ENCODE measurements around the gene NFATC2. TPM values are rescaled to one million over a fixed set of nuclear protein-coding genes. Genes with fewer than 3 reads are reported as not detected.

NFATC2 gene
- total RNA-seq, 2 experiments from 2014 or later: 35.8 to 36.5 TPM

- no peak for DNase-seq
- intact Hi-C loops (cut with micrococcal nuclease): no loop called here
- Mint-ChIP-seq H3K4me3 (no peak overlapping the region), H3K4me1 (ENCODE audit: low read depth) (peaks cover 40% of the 10 kb centered on the region), H3K27me3 (no peaks in the 10 kb centered on the region), H3K36me3 (peaks cover 12% of the 10 kb centered on the region), H3K27ac (no peak overlapping the region), H3K9me3 (no peaks in the 10 kb centered on the region)
- POLR2A ChIA-PET: no interaction called here
- CTCF ChIA-PET: interaction anchor here (0.5 to 1.0 kb wide), 2 partner anchors 11 to 242 kb away, joined by 3 read pairs; no protein-coding TSS in a partner anchor
Measured at GRCh38 chr20:51382111-51382985, 160.2 kb downstream of the NFATC2 start.

- intact Hi-C loops (cut with micrococcal nuclease): no loop called here
- H3K9me3 Mint-ChIP-seq: no peaks in the 10 kb centered on the region
- H3K4me3 Mint-ChIP-seq: no peak overlapping the region
- POLR2A ChIA-PET: no interaction called here
- no peaks in the 10 kb centered on the region for H3K27me3 Mint-ChIP-seq
- CTCF ChIA-PET: no interaction called here
- H3K36me3 Mint-ChIP-seq: peaks cover 9% of the 10 kb centered on the region
- peaks cover 32% of the 10 kb centered on the region for H3K4me1 Mint-ChIP-seq (ENCODE audit: low read depth)
- H3K27ac Mint-ChIP-seq: no peak overlapping the region
- DNase-seq: no peak
Measured at GRCh38 chr20:51381557-51381956, 161.0 kb downstream of the NFATC2 start.

GRCh38 chr20:51380401-51381385 lies 161.8 kb downstream of the NFATC2 start:
- peaks cover 23% of the 10 kb centered on the region for H3K4me1 Mint-ChIP-seq (ENCODE audit: low read depth)
- no peak overlapping the region for H3K4me3 Mint-ChIP-seq
- peaks cover 6% of the 10 kb centered on the region for H3K36me3 Mint-ChIP-seq
- no peak for DNase-seq
- H3K27ac Mint-ChIP-seq: no peak overlapping the region
- POLR2A ChIA-PET: no interaction called here
- CTCF ChIA-PET: interaction anchor here (1.3 to 1.4 kb wide), 3 partner anchors 8 to 243 kb away, joined by 3 to 4 read pairs (median 3); no protein-coding TSS in a partner anchor
- no peaks in the 10 kb centered on the region for H3K9me3 Mint-ChIP-seq
- H3K27me3 Mint-ChIP-seq: no peaks in the 10 kb centered on the region
- intact Hi-C loops (cut with micrococcal nuclease): no loop called here

GRCh38 chr20:51379601-51380341 lies 162.7 kb downstream of the NFATC2 start:
- Mint-ChIP-seq H3K36me3 (peaks cover 6% of the 10 kb centered on the region), H3K4me3 (no peak overlapping the region), H3K27ac (no peak overlapping the region), H3K4me1 (ENCODE audit: low read depth) (peaks cover 14% of the 10 kb centered on the region), H3K9me3 (no peaks in the 10 kb centered on the region), H3K27me3 (no peaks in the 10 kb centered on the region)
- no peak for DNase-seq
- POLR2A ChIA-PET: no interaction called here
- CTCF ChIA-PET: interaction anchor here (1.1 to 1.4 kb wide), 4 partner anchors 7 to 244 kb away, joined by 3 to 4 read pairs (median 3); no protein-coding TSS in a partner anchor
- intact Hi-C loops (cut with micrococcal nuclease): no loop called here

- Mint-ChIP-seq H3K9me3 (no peaks in the 10 kb centered on the region), H3K4me1 (ENCODE audit: low read depth) (peaks cover 2% of the 10 kb centered on the region), H3K27me3 (no peaks in the 10 kb centered on the region), H3K27ac (no peak overlapping the region), H3K4me3 (no peak overlapping the region), H3K36me3 (peaks cover 5% of the 10 kb centered on the region)
- CTCF ChIA-PET: interaction anchor here (0.8 to 1.5 kb wide), 6 partner anchors 11 to 246 kb away, joined by 3 to 11 read pairs (median 4); no protein-coding TSS in a partner anchor
- POLR2A ChIA-PET: no interaction called here
- DNase-seq: peak; percentile 56
- intact Hi-C loops (cut with micrococcal nuclease): no loop called here
Measured at GRCh38 chr20:51378171-51378928, 164.2 kb downstream of the NFATC2 start.

GRCh38 chr20:51377132-51377531 lies 165.4 kb downstream of the NFATC2 start:
- no peak overlapping the region for H3K27ac Mint-ChIP-seq
- H3K9me3 Mint-ChIP-seq: no peaks in the 10 kb centered on the region
- H3K27me3 Mint-ChIP-seq: no peaks in the 10 kb centered on the region
- peaks cover 4% of the 10 kb centered on the region for H3K4me1 Mint-ChIP-seq (ENCODE audit: low read depth)
- intact Hi-C loops (cut with micrococcal nuclease): no loop called here
- H3K36me3 Mint-ChIP-seq: peaks cover 5% of the 10 kb centered on the region
- ChIA-PET CTCF (no interaction called here), POLR2A (no interaction called here)
- no peak overlapping the region for H3K4me3 Mint-ChIP-seq
- DNase-seq: no peak

GRCh38 chr20:51376111-51376510 lies 166.4 kb downstream of the NFATC2 start:
- H3K4me3 Mint-ChIP-seq: no peak overlapping the region
- CTCF ChIA-PET: interaction anchor here (5.5 kb wide), 1 partner anchor 220 kb away, joined by 49 read pairs; no protein-coding TSS in a partner anchor
- H3K27ac Mint-ChIP-seq: no peak overlapping the region
- H3K36me3 Mint-ChIP-seq: peaks cover 4% of the 10 kb centered on the region
- H3K4me1 Mint-ChIP-seq (ENCODE audit: low read depth): peaks cover 4% of the 10 kb centered on the region
- DNase-seq: no peak
- H3K9me3 Mint-ChIP-seq: no peaks in the 10 kb centered on the region
- POLR2A ChIA-PET: no interaction called here
- intact Hi-C loops (cut with micrococcal nuclease): no loop called here
- H3K27me3 Mint-ChIP-seq: no peaks in the 10 kb centered on the region

- H3K27ac Mint-ChIP-seq: no peak overlapping the region
- intact Hi-C loops (cut with micrococcal nuclease): no loop called here
- ChIA-PET CTCF (interaction anchor here (5.5 kb wide), 1 partner anchor 221 kb away, joined by 49 read pairs; no protein-coding TSS in a partner anchor), POLR2A (no interaction called here)
- H3K4me1 Mint-ChIP-seq (ENCODE audit: low read depth): peaks cover 4% of the 10 kb centered on the region
- H3K9me3 Mint-ChIP-seq: no peaks in the 10 kb centered on the region
- H3K36me3 Mint-ChIP-seq: no peaks in the 10 kb centered on the region
- H3K4me3 Mint-ChIP-seq: no peak overlapping the region
- no peaks in the 10 kb centered on the region for H3K27me3 Mint-ChIP-seq
- DNase-seq: no peak
Measured at GRCh38 chr20:51375561-51375960, 167.0 kb downstream of the NFATC2 start.

GRCh38 chr20:51374961-51375360 lies 167.6 kb downstream of the NFATC2 start:
- POLR2A ChIA-PET: no interaction called here
- H3K4me3 Mint-ChIP-seq: no peak overlapping the region
- no peak for DNase-seq
- peaks cover 4% of the 10 kb centered on the region for H3K4me1 Mint-ChIP-seq (ENCODE audit: low read depth)
- CTCF ChIA-PET: interaction anchor here (0.8 to 5.5 kb wide), 2 partner anchors 49 to 222 kb away, joined by 3 to 49 read pairs; no protein-coding TSS in a partner anchor
- H3K27ac Mint-ChIP-seq: no peak overlapping the region
- H3K36me3 Mint-ChIP-seq: no peaks in the 10 kb centered on the region
- no peaks in the 10 kb centered on the region for H3K9me3 Mint-ChIP-seq
- no peaks in the 10 kb centered on the region for H3K27me3 Mint-ChIP-seq
- intact Hi-C loops (cut with micrococcal nuclease): no loop called here

GRCh38 chr20:51374456-51374830 lies 168.1 kb downstream of the NFATC2 start:
- H3K4me1 Mint-ChIP-seq (ENCODE audit: low read depth): peaks cover 4% of the 10 kb centered on the region
- intact Hi-C loops (cut with micrococcal nuclease): no loop called here
- no peak overlapping the region for H3K4me3 Mint-ChIP-seq
- CTCF ChIA-PET: interaction anchor here (0.8 to 5.5 kb wide), 2 partner anchors 49 to 222 kb away, joined by 3 to 49 read pairs; no protein-coding TSS in a partner anchor
- no peak for DNase-seq
- H3K36me3 Mint-ChIP-seq: no peaks in the 10 kb centered on the region
- H3K27ac Mint-ChIP-seq: no peak overlapping the region
- POLR2A ChIA-PET: no interaction called here
- H3K27me3 Mint-ChIP-seq: no peaks in the 10 kb centered on the region
- H3K9me3 Mint-ChIP-seq: no peaks in the 10 kb centered on the region

Measured in activated CD4-positive, alpha-beta memory T cell treated with anti-CD3 and anti-CD28 coated beads for 36 hours (primary cell).